HG03520 (cell line): Measurements from ENCODE around the gene JAKMIP2.
"Not testable (repeated sequence)": the region's sequence is repeated elsewhere in the genome, so short reads cannot be mapped to it uniquely, and the experiment has no call there.

ENCODE experiments used
- ATAC-seq: cut with Tn5 transposase; IDR thresholded peaks from one replicate; pipeline ENCODE4 v1.9.1; 2021; ENCODE audit warnings: mild to moderate bottlenecking, moderate library complexity; ENCODE audit not compliant: unreplicated experiment

Gene JAKMIP2

GRCh38 chr5:147782110-147783028 is at the start of gene JAKMIP2:
Gene JAKMIP2 (minus strand): TSS chr5:147782728. CDS start chr5:147671806, 110,922 bp downstream.
- peak; percentile 96 for ATAC-seq

DNA sequence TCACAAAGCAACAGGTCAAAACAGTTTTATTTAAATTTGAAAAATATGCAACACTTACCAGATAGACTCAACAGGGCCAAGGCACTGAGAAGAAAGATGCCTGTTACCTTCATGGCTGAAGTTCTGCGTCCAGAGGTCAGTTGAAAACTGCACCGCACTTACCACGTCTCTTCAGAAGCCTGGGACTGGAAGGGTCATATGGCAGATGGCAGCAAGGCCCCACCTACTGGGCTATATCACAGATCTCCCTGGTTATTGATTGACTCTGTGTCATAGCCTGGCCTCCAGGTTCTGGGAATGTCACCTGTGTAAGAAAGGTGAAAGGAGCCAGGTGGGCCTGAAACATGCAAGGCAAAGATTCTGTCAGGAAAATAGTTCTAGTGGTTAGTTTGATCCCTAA is 48.9 kb upstream of the JAKMIP2 start, which contains the start of gene SPINK1:
TSS of gene SPINK1 (minus strand) at position 207 of the 400 bp plus-strand sequence. CDS start at position 113, 94 bp downstream.
- ATAC-seq, result no peak

- no peak for ATAC-seq
Observed at GRCh38 chr5:147830035-147830434, 47.5 kb upstream of the JAKMIP2 start.

- ATAC-seq, result not testable (repeated sequence)
Observed at GRCh38 chr5:147827017-147827416, 44.5 kb upstream of the JAKMIP2 start.

DNA sequence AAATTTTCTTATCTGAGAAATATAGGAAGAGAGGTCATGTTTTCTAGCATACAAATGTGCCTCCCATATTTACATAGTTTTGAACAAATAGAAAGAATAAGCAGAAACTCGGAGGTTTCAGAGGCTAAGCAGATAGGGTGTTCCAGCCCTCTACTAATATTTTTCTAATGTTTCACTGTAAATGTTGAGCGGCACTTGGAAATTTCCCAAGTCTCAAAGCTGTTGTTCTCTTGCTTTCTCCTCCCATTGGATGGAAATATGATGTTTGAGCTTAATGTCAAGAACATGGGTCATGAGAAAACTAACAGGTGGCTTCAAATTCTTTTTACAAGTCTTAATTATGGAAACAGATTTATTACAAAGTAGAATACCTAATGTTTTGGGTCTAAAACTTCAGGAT is 43.8 kb upstream of the JAKMIP2 start:
- ATAC-seq, result no peak

DNA sequence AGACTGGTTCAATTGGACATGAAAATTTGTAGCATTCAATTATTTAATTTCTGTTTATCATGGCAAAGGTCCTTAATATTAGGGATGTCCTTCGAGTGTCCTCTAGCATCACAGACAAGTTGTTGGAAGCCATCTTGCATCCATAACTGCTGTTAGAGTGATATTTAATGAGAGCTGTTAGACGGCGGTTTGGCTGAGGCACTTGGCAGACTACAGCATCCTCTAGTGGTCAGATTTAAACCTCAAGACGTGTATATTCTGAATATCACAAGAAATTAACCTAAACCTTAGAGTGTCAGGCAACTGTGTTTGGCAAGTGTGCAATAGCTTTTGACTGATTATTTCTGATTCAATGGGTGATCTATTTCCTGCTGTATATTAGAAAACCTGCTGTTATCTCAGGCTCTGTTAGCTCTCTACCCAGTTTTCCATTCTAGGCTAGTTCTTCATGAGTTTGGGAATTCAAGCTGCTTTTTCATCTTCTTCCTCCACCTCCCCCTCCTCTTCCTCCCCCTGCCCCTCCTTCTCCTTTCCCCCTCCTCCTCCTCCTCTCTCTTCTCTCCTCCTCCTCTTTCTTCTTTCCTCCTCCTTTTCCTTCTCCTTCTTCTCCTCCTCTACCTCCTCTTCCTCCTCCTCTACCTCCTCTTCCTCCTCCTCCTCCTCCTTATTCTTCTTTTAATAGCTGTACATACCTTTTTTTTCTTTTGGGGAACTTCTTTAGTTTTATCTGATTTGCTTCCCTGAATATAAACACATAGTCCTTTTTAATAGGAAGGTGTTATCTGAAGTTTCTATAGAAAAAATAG is 40.4 kb upstream of the JAKMIP2 start:
- peak; percentile 87 for ATAC-seq

- ATAC-seq, result not testable (repeated sequence)
Observed at GRCh38 chr5:147822222-147822621, 39.7 kb upstream of the JAKMIP2 start.

GRCh38 chr5:147821766-147822165 is 39.2 kb upstream of the JAKMIP2 start:
- no peak for ATAC-seq

DNA sequence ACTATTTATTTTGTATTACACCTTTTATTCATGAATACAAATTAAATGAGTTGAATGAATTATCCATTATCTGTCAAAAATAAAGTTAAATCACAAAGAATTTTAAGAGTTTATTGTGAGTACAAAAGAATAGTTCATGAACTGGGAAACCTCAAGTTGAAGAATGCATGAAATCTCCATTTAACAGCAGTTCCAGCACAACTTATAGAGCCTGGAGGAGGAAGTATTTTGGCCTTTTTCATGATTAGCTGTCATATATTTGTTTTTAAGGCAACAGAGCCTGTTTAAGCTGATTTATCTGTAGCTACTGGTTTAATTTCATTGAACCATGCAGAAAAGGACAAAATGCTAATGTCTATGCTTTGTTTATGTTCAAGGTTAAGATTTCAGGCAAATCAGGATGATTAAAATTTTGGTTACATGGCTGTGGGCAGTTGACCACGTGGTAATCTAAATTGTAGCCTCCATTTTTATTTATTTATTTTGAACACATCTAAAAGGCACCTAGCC is 36.8 kb upstream of the JAKMIP2 start:
- ATAC-seq, result no peak

GRCh38 chr5:147818290-147818689 is 35.8 kb upstream of the JAKMIP2 start:
- no peak for ATAC-seq

DNA sequence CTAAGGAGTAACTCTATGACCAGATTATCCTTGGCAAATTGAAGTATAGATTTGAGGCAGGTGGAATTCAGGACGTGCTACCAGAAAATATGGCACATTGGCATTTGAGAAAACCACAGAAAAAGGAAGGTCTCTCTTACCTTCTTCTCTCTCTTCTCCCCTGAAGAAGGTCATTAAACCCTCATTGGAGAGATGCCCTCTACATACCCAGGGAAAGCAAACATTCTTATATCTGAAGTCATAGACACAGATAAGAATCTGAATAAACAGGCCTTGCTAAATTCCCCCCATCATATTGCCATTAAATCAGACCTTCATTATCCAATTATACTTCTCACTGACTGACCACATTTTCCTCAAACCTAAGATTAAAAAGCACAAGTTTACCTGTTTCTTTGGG is 31.2 kb upstream of the JAKMIP2 start:
- no peak for ATAC-seq

DNA sequence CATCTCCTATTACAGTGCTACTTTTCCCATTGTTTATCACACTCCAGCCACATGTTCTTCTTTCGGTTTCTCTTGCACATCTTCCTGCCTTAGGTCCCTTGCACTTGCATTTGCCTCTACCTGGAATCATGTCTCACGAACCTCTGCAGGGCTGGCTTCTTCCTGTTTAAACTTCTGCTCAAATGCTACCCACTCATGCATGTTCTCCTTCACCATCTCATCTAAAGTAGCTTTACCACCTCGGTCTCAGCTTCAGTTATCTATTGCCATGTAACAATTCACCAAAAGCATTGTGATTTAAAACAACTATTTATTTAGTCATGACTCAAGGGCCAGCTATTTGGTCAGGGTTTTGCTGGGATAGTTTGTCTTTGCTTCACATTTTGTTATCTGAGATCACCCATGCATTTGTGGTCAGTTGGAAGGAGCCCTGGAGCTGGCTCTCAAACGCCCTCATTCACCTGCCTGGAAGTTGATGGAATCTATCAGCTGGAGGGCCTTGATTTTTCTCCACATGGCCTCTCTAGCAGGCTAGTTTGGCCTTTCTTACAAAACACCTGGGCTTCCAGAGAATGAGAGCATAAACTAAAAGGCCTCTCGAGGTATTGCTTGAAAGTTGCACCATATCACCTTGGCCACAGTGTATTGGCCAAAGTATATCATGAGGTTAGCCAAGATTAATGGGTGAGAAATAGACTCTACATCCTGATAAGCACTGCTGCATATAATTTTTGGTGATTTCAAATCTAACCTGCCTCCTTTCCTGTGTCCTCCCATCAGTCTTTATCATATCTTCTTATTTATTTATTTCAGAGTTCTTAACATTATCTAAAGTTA is 27.5 kb upstream of the JAKMIP2 start:
- ATAC-seq, result no peak

DNA sequence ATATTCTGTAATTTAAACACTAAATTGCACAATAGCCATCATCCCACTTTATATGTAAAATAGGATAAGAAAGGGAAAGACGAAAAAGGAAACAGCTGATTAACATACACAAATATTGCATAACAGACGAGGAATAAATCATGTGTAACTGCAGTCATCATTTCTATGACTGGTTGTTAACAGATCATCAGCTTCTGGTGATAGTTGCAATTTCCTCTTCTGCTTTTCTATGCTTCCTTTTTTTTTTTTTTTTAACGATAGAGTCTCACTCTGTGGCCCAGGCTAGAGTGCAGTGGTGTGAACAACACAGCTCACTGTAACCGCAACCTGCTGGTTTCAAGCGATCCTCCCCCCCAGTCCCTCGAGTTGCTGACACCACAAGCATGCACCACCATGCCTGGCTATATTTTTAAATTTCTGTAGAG is 22.5 kb upstream of the JAKMIP2 start:
- ATAC-seq, result peak; percentile 89

GRCh38 chr5:147804334-147804733 is 21.8 kb upstream of the JAKMIP2 start:
- no peak for ATAC-seq

DNA sequence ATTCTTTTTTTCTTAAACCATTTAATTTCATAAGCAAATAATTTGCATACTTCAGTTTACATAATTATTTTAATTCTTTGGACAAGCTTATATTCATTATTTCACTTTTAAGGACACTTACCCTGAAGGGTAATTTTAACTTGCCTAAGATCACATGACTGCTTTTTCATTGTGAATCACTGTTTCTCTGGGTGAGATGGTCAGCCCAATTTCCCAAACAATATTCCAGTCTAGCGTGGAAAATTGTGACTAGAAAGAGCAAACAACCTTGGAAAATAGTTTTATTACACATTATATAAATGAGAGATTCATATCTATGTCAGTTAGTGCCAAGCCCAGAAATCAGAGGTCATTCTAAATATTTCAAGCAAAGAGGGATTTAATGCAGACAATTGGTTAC is 21.4 kb upstream of the JAKMIP2 start:
- no peak for ATAC-seq

DNA sequence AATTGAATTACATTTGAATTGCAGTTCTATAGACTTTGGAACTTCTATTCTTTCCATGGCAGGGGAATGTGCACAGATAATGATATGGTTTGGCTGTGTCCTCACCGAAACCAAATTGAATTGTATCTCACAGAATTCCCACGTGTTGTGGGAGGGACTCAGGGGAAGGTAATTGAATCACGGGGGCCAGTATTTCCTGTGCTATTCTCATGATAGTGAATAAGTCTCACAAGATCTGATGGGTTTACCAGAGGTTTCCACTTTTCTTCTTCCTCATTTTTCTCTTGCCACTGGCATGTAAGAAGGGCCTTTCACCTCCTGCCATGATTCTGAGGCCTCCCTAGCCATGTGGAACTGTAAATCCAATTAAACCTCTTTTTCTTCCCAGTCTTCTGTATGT is 20.6 kb upstream of the JAKMIP2 start:
- ATAC-seq, result not testable (repeated sequence)

- ATAC-seq, result no peak
Observed at GRCh38 chr5:147801461-147801860, 18.9 kb upstream of the JAKMIP2 start.

- ATAC-seq, result no peak
Observed at GRCh38 chr5:147800491-147800890, 18.0 kb upstream of the JAKMIP2 start.

- no peak for ATAC-seq
Observed at GRCh38 chr5:147796556-147797308, 14.2 kb upstream of the JAKMIP2 start.

GRCh38 chr5:147791181-147791580 is 8.7 kb upstream of the JAKMIP2 start:
- ATAC-seq, result no peak
